H9 (cell line): ENCODE data around the gene UVRAG. TPM values are rescaled to one million over a fixed set of nuclear protein-coding genes. Genes with fewer than 3 reads are reported as not detected.

Experiments
- DNase-seq: peaks from one replicate; pipeline ENCODE4 v3.0.0-alpha.2; 2017
- H2AFZ ChIP-seq: one replicate; pipeline ENCODE4 v1.6.1; 2013; ENCODE audit warnings: mild to moderate bottlenecking, low read length, control low read depth, moderate library complexity
- H2AK5ac ChIP-seq: 2 replicates; pipeline ENCODE4 v1.6.1; 2013; ENCODE audit warnings: low read length, control low read depth, mixed read lengths; ENCODE audit not compliant: insufficient read length
- H2BK120ac ChIP-seq: one replicate; pipeline ENCODE4 v1.6.1; 2013; ENCODE audit warnings: low read depth, mild to moderate bottlenecking, low read length, control low read depth, inconsistent platforms; ENCODE audit not compliant: poor library complexity, severe bottlenecking
- H2BK12ac ChIP-seq: 2 replicates; pipeline ENCODE4 v1.6.1; 2013; ENCODE audit warnings: low read length, control low read depth, mixed read lengths, low read depth; ENCODE audit not compliant: insufficient read length
- H2BK15ac ChIP-seq: 2 replicates; pipeline ENCODE4 v1.6.1; 2013; ENCODE audit warnings: low read depth, low read length, control low read depth
- H2BK20ac ChIP-seq: one replicate; pipeline ENCODE4 v1.6.1; 2013; ENCODE audit warnings: low read depth, mild to moderate bottlenecking, low read length, control low read depth, inconsistent platforms; ENCODE audit not compliant: poor library complexity, severe bottlenecking
- H2BK5ac ChIP-seq: 2 replicates; pipeline ENCODE4 v1.6.1; 2013; ENCODE audit warnings: low read length, control low read depth, mixed read lengths; ENCODE audit not compliant: insufficient read length
- H3K14ac ChIP-seq: 2 replicates; pipeline ENCODE4 v1.6.1; 2013; ENCODE audit warnings: low read length, control low read depth; ENCODE audit not compliant: insufficient read depth
- H3K18ac ChIP-seq: 2 replicates; pipeline ENCODE4 v1.6.1; 2013; ENCODE audit warnings: low read depth, mild to moderate bottlenecking, mixed read lengths, low read length, control low read depth; ENCODE audit not compliant: insufficient read length
- H3K23ac ChIP-seq: 2 replicates; pipeline ENCODE4 v1.6.1; 2013; ENCODE audit warnings: low read length, control low read depth, mixed read lengths, low read depth; ENCODE audit not compliant: insufficient read length
- H3K23me2 ChIP-seq: 2 replicates; pipeline ENCODE4 v1.6.1; 2013; ENCODE audit warnings: low read depth, mild to moderate bottlenecking, mixed read lengths, low read length, control low read depth; ENCODE audit not compliant: insufficient read length, poor library complexity, severe bottlenecking
- H3K27ac ChIP-seq: 2 replicates; pipeline ENCODE4 v1.5.1; 2013; ENCODE audit warnings: low read length, control low read depth, mixed read lengths, low read depth; ENCODE audit not compliant: insufficient read length
- H3K27me3 ChIP-seq: 2 replicates; pipeline ENCODE4 v1.6.1; 2013; ENCODE audit warnings: low read length, control low read depth, inconsistent platforms; ENCODE audit not compliant: insufficient read depth
- H3K4ac ChIP-seq: 2 replicates; pipeline ENCODE4 v1.6.1; 2013; ENCODE audit warnings: low read depth, mild to moderate bottlenecking, control low read depth, inconsistent platforms, low read length, moderate library complexity
- H3K4me1 ChIP-seq: 2 replicates; pipeline ENCODE4 v1.6.1; 2013; ENCODE audit warnings: low read length, control low read depth, inconsistent platforms; ENCODE audit not compliant: insufficient read depth
- H3K4me2 ChIP-seq: 2 replicates; pipeline ENCODE4 v1.6.1; 2013; ENCODE audit warnings: low read length, control low read depth, mixed read lengths; ENCODE audit not compliant: insufficient read length, insufficient read depth
- H3K56ac ChIP-seq: 2 replicates; pipeline ENCODE4 v1.6.1; 2013; ENCODE audit warnings: low read depth, mild to moderate bottlenecking, mixed read lengths, low read length, control low read depth; ENCODE audit not compliant: insufficient read length
- H3K79me1 ChIP-seq: 2 replicates; pipeline ENCODE4 v1.6.1; 2013; ENCODE audit warnings: low read depth, mild to moderate bottlenecking, moderate library complexity, low read length, control low read depth, inconsistent platforms; ENCODE audit not compliant: insufficient read depth, poor library complexity, severe bottlenecking
- H3K79me2 ChIP-seq: 2 replicates; pipeline ENCODE4 v1.6.1; 2013; ENCODE audit warnings: low read length, control low read depth, inconsistent platforms; ENCODE audit not compliant: insufficient read depth
- H3K9ac ChIP-seq: 2 replicates; pipeline ENCODE4 v1.6.1; 2013; ENCODE audit warnings: low read length, control low read depth, mixed read lengths; ENCODE audit not compliant: insufficient read length; ENCODE audit errors: extremely low read depth
- H3K9me3 ChIP-seq: one replicate; pipeline ENCODE4 v1.6.1; 2013; ENCODE audit warnings: low read depth, low read length, inconsistent platforms; ENCODE audit not compliant: control insufficient read depth
- H3T11ph ChIP-seq: one replicate; pipeline ENCODE4 v1.6.1; 2013; ENCODE audit warnings: mild to moderate bottlenecking, low read length, control low read depth, inconsistent platforms
- H4K20me1 ChIP-seq: one replicate; pipeline ENCODE4 v1.6.1; 2013; ENCODE audit not compliant: control insufficient read depth, insufficient read length, insufficient read depth
- H4K5ac ChIP-seq: 2 replicates; pipeline ENCODE4 v1.6.1; 2013; ENCODE audit warnings: low read depth, mild to moderate bottlenecking, mixed read lengths, low read length, control low read depth; ENCODE audit not compliant: insufficient read length
- H4K8ac ChIP-seq: replicated peaks from 2 replicates; pipeline ENCODE4 v1.6.1; 2013; ENCODE audit warnings: low read length, control low read depth, mixed read lengths, low read depth; ENCODE audit not compliant: insufficient read length
- H4K91ac ChIP-seq: 2 replicates; pipeline ENCODE4 v1.6.1; 2013; ENCODE audit warnings: low read depth, mild to moderate bottlenecking, moderate library complexity, mixed read lengths, low read length, control low read depth; ENCODE audit not compliant: insufficient read length
- H3K27ac Mint-ChIP-seq, 3 experiments: 2 replicates in 2 of 3; 3 replicates in 1 of 3; pipeline ENCODE4 v1.8.0; 2020 to 2021; ENCODE audit warnings: mixed read lengths in 3 of 3, mild to moderate bottlenecking in 1 of 3, moderate library complexity in 1 of 3
- H3K27me3 Mint-ChIP-seq: 2 replicates; pipeline ENCODE4 v1.8.0; 2021; ENCODE audit warnings: low read depth, mild to moderate bottlenecking, moderate library complexity, mixed read lengths
- H3K36me3 Mint-ChIP-seq, 3 experiments: 2 replicates in 2 of 3; 3 replicates in 1 of 3; pipeline ENCODE4 v1.8.0; 2020 to 2021; ENCODE audit warnings: low read depth in 3 of 3, mixed read lengths in 3 of 3; ENCODE audit not compliant: insufficient read depth in 1 of 3
- H3K4me1 Mint-ChIP-seq, 2 experiments: 2 replicates each; pipeline ENCODE4 v1.8.0; 2020; ENCODE audit warnings: mixed read lengths in 2 of 2
- H3K4me3 Mint-ChIP-seq, 2 experiments: 2 replicates in 1 of 2; 3 replicates in 1 of 2; pipeline ENCODE4 v1.8.0; 2020 to 2021; ENCODE audit warnings: mild to moderate bottlenecking in 2 of 2, mixed read lengths in 2 of 2, moderate library complexity in 1 of 2
- H3K9me3 Mint-ChIP-seq, 2 experiments: 2 replicates in 1 of 2; 3 replicates in 1 of 2; pipeline ENCODE4 v1.8.0; 2020; ENCODE audit warnings: mild to moderate bottlenecking in 2 of 2, mixed read lengths in 2 of 2, moderate library complexity in 1 of 2
- CTCF ChIP-seq: fragments of 200-600 bp; sonication (generic); conservative IDR thresholded peaks from 3 replicates; pipeline ENCODE4 v1.8.0; 2021; ENCODE audit warnings: antibody characterized with exemption, mild to moderate bottlenecking
- total RNA-seq: library from RNA; stranded (reverse); gene quantifications from 2 replicates; pipeline ENCODE4 v1.2.1, GENCODE V29; 2021

The UVRAG gene
- total RNA-seq, 1 experiment from 2014 or later = 18.5 TPM

- no peak overlapping the region for H3T11ph ChIP-seq
- H2BK5ac ChIP-seq = no peak overlapping the region
- no peak overlapping the region for H4K8ac ChIP-seq
- H3K23me2 ChIP-seq = no peaks in the 10 kb centered on the region
- no peak overlapping the region for H3K56ac ChIP-seq
- no peaks in the 10 kb centered on the region for H3K4me1 ChIP-seq
- no peak overlapping the region for H3K27ac ChIP-seq
- H4K20me1 ChIP-seq = no peaks in the 10 kb centered on the region
- no peak overlapping the region for H2BK120ac ChIP-seq
- no peak overlapping the region for H4K91ac ChIP-seq
- no peak overlapping the region for H3K27ac Mint-ChIP-seq
- H3K27me3 ChIP-seq = no peaks in the 10 kb centered on the region
- H3K79me1 ChIP-seq = no peaks in the 10 kb centered on the region
- no peak overlapping the region for H3K9ac ChIP-seq
- no peak overlapping the region for H2BK20ac ChIP-seq
- no peak overlapping the region for H3K4ac ChIP-seq
- H3K9me3 Mint-ChIP-seq = no peaks in the 10 kb centered on the region
- no peaks in the 10 kb centered on the region for H3K79me2 ChIP-seq
- H3K4me3 Mint-ChIP-seq = no peak overlapping the region
- H3K23ac ChIP-seq = no peak overlapping the region
- H3K18ac ChIP-seq = no peak overlapping the region
- H3K36me3 Mint-ChIP-seq = peaks cover 0 to 2% (median 0%) of the 10 kb centered on the region in 3 experiments; a peak in 2 of 7 replicates
- H2AK5ac ChIP-seq = no peak overlapping the region
- no peak overlapping the region for H2BK12ac ChIP-seq
- H3K9me3 ChIP-seq = no peaks in the 10 kb centered on the region
- no peak for DNase-seq
- no peak overlapping the region for H4K5ac ChIP-seq
- no peaks in the 10 kb centered on the region for H3K27me3 Mint-ChIP-seq
- TF ChIP-seq CTCF = no peak
- no peak overlapping the region for H3K14ac ChIP-seq
- H3K4me2 ChIP-seq = no peak overlapping the region
- H2BK15ac ChIP-seq = no peak overlapping the region
- H2AFZ ChIP-seq = no peak overlapping the region
- H3K4me1 Mint-ChIP-seq = peaks cover 3% of the 10 kb centered on the region in 2 experiments; a peak in 2 of 4 replicates
Measured at GRCh38 chr11:75858042-75858441, 43.0 kb downstream of the UVRAG start.
